ENCODE data around the gene LDLRAD4.

DNA sequence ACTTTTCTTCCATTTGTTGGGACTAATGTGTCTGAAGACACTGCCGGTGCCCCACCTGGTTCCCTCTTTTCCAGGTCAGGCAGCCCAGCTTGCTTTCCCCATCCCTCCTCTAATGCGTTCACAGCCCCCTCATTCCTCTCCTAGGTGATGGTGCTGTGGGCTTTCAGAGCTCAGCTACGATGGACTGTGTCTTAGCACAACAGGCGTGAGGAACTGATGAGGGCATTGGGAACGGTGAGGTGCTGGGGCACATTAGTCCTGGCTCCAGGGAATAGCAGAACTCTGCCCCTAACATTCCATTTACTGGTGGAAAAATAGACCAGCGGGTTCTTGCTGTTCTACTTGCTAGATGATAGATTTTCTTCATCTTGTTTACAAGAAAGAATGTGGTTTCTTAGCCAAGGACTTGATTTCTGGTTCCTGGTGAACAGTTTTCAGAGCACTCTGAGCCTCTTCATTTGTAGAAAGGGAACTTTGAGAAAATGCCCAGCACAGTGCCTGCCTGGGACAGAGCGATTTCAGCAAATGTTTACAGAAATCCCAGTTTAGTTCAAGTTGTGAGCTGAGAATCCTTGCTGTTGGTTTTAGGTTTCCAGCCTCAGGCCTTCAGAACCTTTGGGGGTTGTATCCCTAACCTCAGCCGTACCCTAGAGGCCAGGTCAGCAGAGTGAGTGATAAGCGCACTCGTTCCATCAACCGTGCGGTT lies 42.5 kb downstream of the LDLRAD4 start:
- TF ChIP-seq, protein P1, sequence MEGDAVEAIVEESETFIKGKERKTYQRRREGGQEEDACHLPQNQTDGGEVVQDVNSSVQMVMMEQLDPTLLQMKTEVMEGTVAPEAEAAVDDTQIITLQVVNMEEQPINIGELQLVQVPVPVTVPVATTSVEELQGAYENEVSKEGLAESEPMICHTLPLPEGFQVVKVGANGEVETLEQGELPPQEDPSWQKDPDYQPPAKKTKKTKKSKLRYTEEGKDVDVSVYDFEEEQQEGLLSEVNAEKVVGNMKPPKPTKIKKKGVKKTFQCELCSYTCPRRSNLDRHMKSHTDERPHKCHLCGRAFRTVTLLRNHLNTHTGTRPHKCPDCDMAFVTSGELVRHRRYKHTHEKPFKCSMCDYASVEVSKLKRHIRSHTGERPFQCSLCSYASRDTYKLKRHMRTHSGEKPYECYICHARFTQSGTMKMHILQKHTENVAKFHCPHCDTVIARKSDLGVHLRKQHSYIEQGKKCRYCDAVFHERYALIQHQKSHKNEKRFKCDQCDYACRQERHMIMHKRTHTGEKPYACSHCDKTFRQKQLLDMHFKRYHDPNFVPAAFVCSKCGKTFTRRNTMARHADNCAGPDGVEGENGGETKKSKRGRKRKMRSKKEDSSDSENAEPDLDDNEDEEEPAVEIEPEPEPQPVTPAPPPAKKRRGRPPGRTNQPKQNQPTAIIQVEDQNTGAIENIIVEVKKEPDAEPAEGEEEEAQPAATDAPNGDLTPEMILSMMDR (IDR thresholded peaks at IDR 0.05; ENCODE audit: borderline replicate concordance, extremely low read depth, low read length, poor library complexity, severe bottlenecking) = no peak
- no peak for TF ChIP-seq EZH2 (IDR thresholded peaks at IDR 0.05; ENCODE audit: borderline replicate concordance, low read depth, low read length, severe bottlenecking)

Measured in DND-41 (cell line).